ENCODE results near the gene NDUFAF5.

NDUFAF5 gene

GRCh38 chr20:13786143-13786828, 1.5 kb downstream of the NDUFAF5 start:
- peak overlapping the region; percentile 73 for H3K4me3 ChIP-seq (ENCODE audit: low read depth, low read length)
- TF ChIP-seq, protein P1, sequence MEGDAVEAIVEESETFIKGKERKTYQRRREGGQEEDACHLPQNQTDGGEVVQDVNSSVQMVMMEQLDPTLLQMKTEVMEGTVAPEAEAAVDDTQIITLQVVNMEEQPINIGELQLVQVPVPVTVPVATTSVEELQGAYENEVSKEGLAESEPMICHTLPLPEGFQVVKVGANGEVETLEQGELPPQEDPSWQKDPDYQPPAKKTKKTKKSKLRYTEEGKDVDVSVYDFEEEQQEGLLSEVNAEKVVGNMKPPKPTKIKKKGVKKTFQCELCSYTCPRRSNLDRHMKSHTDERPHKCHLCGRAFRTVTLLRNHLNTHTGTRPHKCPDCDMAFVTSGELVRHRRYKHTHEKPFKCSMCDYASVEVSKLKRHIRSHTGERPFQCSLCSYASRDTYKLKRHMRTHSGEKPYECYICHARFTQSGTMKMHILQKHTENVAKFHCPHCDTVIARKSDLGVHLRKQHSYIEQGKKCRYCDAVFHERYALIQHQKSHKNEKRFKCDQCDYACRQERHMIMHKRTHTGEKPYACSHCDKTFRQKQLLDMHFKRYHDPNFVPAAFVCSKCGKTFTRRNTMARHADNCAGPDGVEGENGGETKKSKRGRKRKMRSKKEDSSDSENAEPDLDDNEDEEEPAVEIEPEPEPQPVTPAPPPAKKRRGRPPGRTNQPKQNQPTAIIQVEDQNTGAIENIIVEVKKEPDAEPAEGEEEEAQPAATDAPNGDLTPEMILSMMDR (IDR thresholded peaks at IDR 0.05; ENCODE audit: low read depth, low read length) = no peak
- no peaks in the 10 kb centered on the region for H3K9me3 ChIP-seq
- peaks cover 43% of the 10 kb centered on the region for H3K36me3 ChIP-seq
- H3K27me3 ChIP-seq = no peaks in the 10 kb centered on the region
- DNase-seq = no peak
- H3K4me1 ChIP-seq = no peaks in the 10 kb centered on the region

GRCh38 chr20:13788167-13788834, 3.5 kb downstream of the NDUFAF5 start:
- H3K4me3 ChIP-seq (ENCODE audit: low read depth, low read length) = no peak overlapping the region
- H3K27me3 ChIP-seq = no peaks in the 10 kb centered on the region
- peaks cover 49% of the 10 kb centered on the region for H3K36me3 ChIP-seq
- TF ChIP-seq, protein P1 (IDR thresholded peaks at IDR 0.05; ENCODE audit: low read depth, low read length) = peak; percentile 78
- H3K4me1 ChIP-seq = no peaks in the 10 kb centered on the region
- no peaks in the 10 kb centered on the region for H3K9me3 ChIP-seq
- DNase-seq = peak; percentile 66

DNA sequence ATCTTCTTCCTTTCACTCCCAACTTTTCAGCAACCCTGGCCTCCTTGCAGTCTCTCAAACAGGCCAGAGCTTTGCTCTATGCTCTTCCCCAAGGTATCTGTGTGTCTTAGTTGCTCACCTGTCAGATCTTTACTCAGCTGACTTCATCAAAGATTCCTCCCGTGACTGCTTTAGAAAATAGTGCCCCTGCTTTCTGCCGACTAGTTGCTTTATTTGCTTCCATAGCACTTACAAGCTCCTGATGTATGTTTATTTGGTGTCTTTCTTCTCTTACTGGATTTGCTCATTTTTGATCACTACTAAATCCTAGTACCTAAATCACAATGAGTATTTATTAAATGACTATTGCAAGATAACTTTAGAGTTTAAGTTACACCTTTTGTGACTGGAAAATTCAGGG, 5.9 kb downstream of the NDUFAF5 start:
- DNase-seq = no peak
- H3K27me3 ChIP-seq = no peaks in the 10 kb centered on the region
- H3K4me3 ChIP-seq (ENCODE audit: low read depth, low read length) = no peak overlapping the region
- TF ChIP-seq, protein P1 (IDR thresholded peaks at IDR 0.05; ENCODE audit: low read depth, low read length) = no peak
- no peaks in the 10 kb centered on the region for H3K4me1 ChIP-seq
- peaks cover 70% of the 10 kb centered on the region for H3K36me3 ChIP-seq
- H3K9me3 ChIP-seq = no peaks in the 10 kb centered on the region

DNA sequence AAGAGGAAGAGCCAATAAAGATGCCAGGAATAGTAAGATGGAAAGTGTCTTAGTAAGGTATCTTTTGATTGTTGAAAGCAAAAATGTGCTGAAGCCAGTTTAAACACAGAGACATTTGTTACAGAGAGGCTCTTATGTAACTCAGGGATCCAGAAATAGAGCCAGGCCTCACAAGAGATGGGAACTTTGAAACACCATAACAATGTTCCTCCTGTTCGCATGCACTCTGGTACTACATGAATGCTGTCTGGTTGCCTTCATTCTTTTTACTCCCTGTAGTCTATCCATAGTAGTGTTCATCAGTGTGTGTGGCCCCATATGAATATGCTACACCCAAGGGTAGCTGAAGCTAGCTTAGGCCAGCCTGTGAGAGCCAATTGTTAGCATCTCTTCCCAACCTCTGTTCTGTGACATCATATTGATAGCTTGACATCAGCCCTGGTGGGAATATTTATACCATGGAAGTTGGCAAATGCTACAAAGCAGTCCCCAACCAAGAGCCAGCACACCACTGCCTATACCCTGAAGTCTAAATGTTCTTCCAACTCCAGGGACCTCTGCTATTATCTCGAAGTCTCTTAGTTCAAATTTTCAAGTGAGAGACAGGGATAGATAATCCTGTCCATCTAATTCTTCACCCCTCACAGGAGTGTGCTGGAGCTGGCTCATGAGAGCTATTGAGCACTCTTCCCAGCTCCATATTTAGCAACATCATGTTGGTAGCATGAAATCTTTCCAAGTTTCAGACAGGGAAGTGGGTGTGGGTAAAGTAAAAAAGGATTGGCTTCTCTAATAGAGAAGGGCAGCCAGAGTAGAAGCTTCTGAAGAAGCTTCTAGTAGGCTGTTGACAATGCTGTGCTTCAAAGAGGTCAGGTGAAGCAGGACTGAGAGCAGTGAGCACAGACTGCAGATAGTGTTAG, 7.0 kb downstream of the NDUFAF5 start:
- peaks cover 81% of the 10 kb centered on the region for H3K36me3 ChIP-seq
- TF ChIP-seq, protein P1 (IDR thresholded peaks at IDR 0.05; ENCODE audit: low read depth, low read length) = no peak
- no peaks in the 10 kb centered on the region for H3K9me3 ChIP-seq
- H3K4me3 ChIP-seq (ENCODE audit: low read depth, low read length) = no peak overlapping the region
- H3K4me1 ChIP-seq = no peaks in the 10 kb centered on the region
- no peak for DNase-seq
- H3K27me3 ChIP-seq = no peaks in the 10 kb centered on the region

DNA sequence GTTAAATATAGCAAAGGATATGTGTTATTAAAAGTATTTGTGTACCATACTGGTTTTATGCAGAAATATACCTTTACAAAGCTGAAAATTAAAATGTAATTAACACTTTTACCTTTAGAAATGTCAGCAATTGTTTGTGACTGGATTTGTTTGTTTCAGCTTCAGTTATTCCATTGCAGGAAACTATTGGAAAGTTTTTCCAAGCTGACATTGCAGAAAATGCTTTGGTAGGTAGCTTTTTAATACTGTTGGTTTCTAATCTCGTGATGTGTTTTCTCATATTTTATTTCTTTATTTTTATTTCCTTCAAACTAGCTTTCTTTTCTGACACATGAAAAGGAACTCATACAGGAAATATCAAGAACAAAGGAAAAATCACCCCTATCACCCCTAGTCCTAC, 8.2 kb downstream of the NDUFAF5 start:
- Histone ChIP-seq H3K9me3 (no peaks in the 10 kb centered on the region), H3K4me3 (ENCODE audit: low read depth, low read length) (no peak overlapping the region), H3K36me3 (peaks cover 87% of the 10 kb centered on the region), H3K4me1 (no peaks in the 10 kb centered on the region), H3K27me3 (no peaks in the 10 kb centered on the region)
- no peak for DNase-seq
- TF ChIP-seq, protein P1 (IDR thresholded peaks at IDR 0.05; ENCODE audit: low read depth, low read length) = no peak
